ENCODE data around the gene SLC24A3. TPM values are rescaled to one million over a fixed set of nuclear protein-coding genes. Genes with fewer than 3 reads are reported as not detected.

SLC24A3 gene
- total RNA-seq, 1 donor from 2014 or later, result 13.1 TPM

DNA sequence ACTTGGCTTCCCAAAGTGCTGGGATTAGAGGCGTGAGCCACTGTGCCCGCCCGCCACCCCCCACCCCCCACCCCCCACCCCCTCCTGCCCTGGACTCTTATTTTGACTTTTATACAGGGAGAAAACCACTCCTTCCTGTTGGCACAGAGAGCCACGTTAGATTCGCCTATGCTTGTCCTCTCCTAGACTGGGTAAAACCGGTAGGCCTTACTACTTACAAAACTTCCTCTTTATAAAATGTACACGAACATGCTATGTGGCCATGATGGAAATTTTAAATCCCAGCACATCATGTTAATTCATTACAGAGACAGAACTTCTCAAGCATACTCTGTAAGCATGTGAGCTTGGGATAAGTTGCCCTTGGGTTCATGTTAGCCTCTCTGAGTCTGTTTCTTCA lies 124.2 kb downstream of the SLC24A3 start:
- intact Hi-C loops (cut with DNase I), result no loop called here
- Histone ChIP-seq H3K27me3 (no peaks in the 10 kb centered on the region), H3K4me3 (no peak overlapping the region), H3K36me3 (no peaks in the 10 kb centered on the region), H3K27ac (no peak overlapping the region), H3K9me3 (no peaks in the 10 kb centered on the region), H3K4me1 (peaks cover 15% of the 10 kb centered on the region)
- ATAC-seq, result peak; percentile 38
- DNase-seq, result no peak
- TF ChIP-seq, protein P1, sequence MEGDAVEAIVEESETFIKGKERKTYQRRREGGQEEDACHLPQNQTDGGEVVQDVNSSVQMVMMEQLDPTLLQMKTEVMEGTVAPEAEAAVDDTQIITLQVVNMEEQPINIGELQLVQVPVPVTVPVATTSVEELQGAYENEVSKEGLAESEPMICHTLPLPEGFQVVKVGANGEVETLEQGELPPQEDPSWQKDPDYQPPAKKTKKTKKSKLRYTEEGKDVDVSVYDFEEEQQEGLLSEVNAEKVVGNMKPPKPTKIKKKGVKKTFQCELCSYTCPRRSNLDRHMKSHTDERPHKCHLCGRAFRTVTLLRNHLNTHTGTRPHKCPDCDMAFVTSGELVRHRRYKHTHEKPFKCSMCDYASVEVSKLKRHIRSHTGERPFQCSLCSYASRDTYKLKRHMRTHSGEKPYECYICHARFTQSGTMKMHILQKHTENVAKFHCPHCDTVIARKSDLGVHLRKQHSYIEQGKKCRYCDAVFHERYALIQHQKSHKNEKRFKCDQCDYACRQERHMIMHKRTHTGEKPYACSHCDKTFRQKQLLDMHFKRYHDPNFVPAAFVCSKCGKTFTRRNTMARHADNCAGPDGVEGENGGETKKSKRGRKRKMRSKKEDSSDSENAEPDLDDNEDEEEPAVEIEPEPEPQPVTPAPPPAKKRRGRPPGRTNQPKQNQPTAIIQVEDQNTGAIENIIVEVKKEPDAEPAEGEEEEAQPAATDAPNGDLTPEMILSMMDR (IDR thresholded peaks at IDR 0.05), result no peak

DNA sequence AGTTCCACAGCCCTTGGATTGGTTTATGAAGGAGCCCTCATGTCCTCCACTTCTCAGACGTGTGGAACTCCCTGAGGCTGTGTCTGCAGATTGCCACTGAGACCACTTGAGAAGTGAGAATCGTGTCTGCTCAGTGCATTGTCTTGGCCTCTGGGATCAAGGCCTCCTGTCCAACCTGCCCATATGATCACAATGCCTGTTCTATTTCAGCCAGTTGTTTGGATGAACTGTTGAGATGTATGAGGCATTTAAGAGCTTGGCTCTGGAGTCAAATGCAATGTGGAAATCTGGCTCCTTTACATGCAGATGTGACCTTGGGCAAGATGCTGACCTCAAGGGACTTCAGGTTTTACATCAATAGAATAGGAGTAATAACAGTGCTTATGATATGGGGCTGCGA lies 125.9 kb downstream of the SLC24A3 start:
- no peak overlapping the region for H3K27ac ChIP-seq
- intact Hi-C loops (cut with DNase I), result no loop called here
- no peak overlapping the region for H3K4me3 ChIP-seq
- no peaks in the 10 kb centered on the region for H3K27me3 ChIP-seq
- TF ChIP-seq, protein P1 (IDR thresholded peaks at IDR 0.05), result no peak
- H3K36me3 ChIP-seq, result no peaks in the 10 kb centered on the region
- peaks cover 14% of the 10 kb centered on the region for H3K4me1 ChIP-seq
- ATAC-seq, result no peak
- H3K9me3 ChIP-seq, result no peaks in the 10 kb centered on the region
- DNase-seq, result no peak

DNA sequence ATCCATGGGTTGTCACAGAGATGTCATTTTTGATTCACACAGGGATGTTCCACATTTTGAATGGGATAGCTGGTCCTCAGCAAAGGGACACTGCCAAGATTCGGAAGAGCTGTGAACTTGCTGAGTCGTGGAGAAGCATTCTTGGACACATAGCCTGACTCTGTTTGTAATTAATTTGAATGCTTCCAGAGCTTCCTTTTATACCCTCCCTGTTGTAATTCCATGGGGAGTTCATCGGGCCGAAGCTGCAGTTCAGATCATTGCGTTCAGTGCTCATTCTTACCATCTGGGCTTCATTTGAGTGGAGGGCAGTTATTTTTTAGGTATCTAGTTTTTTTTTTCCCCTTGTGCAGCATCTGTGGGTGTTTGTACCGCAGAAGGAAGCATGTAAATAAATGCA lies 126.5 kb downstream of the SLC24A3 start:
- no peaks in the 10 kb centered on the region for H3K27me3 ChIP-seq
- intact Hi-C loops (cut with DNase I), result no loop called here
- TF ChIP-seq, protein P1 (IDR thresholded peaks at IDR 0.05), result no peak
- H3K36me3 ChIP-seq, result no peaks in the 10 kb centered on the region
- no peaks in the 10 kb centered on the region for H3K9me3 ChIP-seq
- H3K4me1 ChIP-seq, result peaks cover 14% of the 10 kb centered on the region
- DNase-seq (no peak), ATAC-seq (no peak)
- H3K27ac ChIP-seq, result no peak overlapping the region
- H3K4me3 ChIP-seq, result no peak overlapping the region

DNA sequence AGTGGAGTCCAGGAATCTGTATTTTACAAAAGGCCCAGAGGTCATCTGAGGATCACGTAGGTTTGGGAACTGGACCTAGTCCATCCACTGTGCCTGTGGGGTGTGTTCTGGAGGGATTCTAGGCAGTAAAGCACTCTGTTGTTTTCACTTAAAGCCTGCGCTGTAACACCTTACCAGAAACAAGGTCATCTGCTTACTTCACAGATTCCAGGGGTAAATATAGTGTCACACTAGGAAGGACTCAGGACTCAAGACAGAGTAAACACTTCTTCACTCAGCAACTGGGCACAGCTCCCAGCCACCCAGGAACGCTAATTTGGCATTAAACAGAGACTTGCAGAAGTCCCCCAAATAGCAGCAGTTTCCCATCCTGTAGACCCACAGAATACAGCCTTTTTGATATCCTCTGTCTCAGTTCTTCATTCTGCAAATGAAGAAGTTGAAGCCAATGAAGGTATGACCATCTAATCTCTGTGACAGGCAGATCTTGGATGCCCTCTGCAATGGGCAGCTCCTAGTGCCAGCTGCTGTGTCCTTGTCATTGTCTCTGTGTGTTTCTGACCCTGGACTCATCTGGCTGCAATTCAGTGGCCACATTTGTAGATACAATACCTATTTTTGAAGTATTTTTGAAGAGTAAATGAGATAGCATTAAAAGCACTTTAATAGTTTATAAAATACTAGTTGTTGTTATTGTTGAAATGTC lies 129.1 kb downstream of the SLC24A3 start:
- peak; percentile 88 for ATAC-seq
- intact Hi-C loops (cut with DNase I), result no loop called here
- TF ChIP-seq, protein P1 (IDR thresholded peaks at IDR 0.05), result no peak
- Histone ChIP-seq H3K9me3 (no peaks in the 10 kb centered on the region), H3K4me1 (peaks cover 14% of the 10 kb centered on the region), H3K36me3 (no peaks in the 10 kb centered on the region), H3K4me3 (no peak overlapping the region), H3K27me3 (no peaks in the 10 kb centered on the region), H3K27ac (no peak overlapping the region)
- DNase-seq, result no peak

DNA sequence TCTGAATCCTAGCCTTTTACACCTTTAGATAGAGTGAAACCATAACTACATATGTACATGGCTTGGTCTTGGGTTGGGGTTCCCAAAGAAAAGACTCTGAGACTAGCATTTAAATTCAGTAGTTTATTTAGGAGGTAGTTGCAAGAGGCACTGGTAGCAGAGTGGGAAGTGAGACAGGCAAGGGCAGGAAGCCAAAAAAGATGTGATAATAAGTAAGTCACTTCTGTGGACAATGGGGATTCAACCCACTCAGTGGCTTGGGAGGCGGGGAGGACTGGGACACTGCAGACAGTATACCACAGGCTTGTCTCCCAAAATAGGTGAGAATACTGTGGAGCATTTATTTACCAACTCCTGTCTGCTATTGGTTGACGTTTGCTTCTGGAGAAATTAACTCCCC lies 131.9 kb downstream of the SLC24A3 start:
- Histone ChIP-seq H3K4me3 (no peak overlapping the region), H3K36me3 (no peaks in the 10 kb centered on the region), H3K9me3 (no peaks in the 10 kb centered on the region), H3K27me3 (no peaks in the 10 kb centered on the region), H3K4me1 (peaks cover 14% of the 10 kb centered on the region), H3K27ac (no peak overlapping the region)
- DNase-seq (no peak), ATAC-seq (no peak)
- TF ChIP-seq, protein P1 (IDR thresholded peaks at IDR 0.05), result no peak
- intact Hi-C loops (cut with DNase I), result no loop called here

Measured in upper lobe of right lung (tissue), 1 donor.